Dedifferentiated amniotic fluid mesenchymal stem cell (primary cell): ENCODE results near the gene RAD51B.
"Not testable (repeated sequence)": the region's sequence is repeated elsewhere in the genome, so short reads cannot be mapped to it uniquely, and the experiment has no call there.

Experiments
- DNase-seq: peaks from one replicate; pipeline ENCODE4 v3.0.0-alpha.2; 2016; ENCODE audit errors: extremely low spot score

The RAD51B gene

DNA sequence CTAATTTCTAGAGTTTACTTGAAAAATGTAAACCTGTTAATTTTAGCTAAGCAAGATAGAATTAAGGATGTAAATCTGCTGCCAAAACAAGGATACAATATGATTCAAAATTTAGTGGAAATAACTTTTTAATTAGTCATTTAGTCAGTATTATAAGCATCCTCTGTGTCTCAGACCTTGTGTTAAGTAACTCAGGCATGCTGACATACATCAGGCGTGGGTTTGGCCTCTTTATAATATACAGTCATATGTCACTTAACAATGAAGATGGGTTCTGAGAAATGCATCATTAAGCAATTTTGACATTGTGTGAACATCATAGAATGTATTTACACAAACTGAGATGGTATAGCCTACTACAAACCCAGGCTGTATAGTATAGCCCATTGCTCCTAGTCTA lies 586.4 kb downstream of the RAD51B start:
- no peak for DNase-seq

GRCh38 chr14:68407285-68407684 lies 587.7 kb downstream of the RAD51B start:
- no peak for DNase-seq

DNA sequence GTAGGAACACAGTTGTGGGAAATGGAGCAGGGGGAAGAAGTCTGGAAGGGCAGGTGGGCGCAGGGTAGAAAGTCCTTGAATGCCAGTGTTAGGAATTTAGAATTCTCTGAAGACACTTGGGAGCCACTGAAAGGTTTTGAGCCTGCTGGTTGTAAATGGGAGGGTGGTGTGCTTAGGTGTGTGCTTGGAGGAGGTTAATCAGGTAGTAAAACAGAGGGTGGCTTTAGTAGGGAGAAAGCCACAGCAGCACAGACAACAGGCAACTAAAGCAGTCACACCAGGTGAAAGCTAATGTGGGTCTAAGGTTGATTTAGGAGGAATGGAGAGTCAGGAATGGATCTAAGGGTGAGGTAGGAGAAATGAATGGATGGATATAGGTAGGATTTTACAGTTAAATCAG lies 588.2 kb downstream of the RAD51B start:
- DNase-seq: no peak

- no peak for DNase-seq
These were observed 589.1 kb downstream of the RAD51B start for GRCh38 chr14:68408680-68409079.

- DNase-seq: no peak
These were observed 589.8 kb downstream of the RAD51B start for GRCh38 chr14:68409387-68409786.

- DNase-seq: no peak
These were observed 593.2 kb downstream of the RAD51B start for GRCh38 chr14:68412505-68413465.

DNA sequence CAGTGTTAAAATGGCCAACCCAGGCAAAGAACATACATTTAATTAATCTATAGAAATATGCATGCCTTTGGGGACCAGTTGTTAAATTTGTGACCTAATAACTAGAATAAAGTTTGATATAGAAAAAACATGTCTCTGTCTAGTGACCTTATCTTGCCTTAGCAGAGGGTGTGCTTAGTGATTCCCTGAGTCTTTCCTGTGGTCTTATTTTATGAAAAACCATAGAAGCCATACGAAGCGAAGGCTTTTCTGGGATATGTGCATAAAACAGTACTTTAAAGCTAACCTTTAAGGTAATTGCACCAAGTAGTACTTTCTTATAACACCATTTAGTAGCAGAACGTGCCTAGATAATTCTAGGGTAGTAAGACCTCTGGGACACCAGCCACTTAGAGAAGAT lies 593.9 kb downstream of the RAD51B start:
- DNase-seq: no peak

DNA sequence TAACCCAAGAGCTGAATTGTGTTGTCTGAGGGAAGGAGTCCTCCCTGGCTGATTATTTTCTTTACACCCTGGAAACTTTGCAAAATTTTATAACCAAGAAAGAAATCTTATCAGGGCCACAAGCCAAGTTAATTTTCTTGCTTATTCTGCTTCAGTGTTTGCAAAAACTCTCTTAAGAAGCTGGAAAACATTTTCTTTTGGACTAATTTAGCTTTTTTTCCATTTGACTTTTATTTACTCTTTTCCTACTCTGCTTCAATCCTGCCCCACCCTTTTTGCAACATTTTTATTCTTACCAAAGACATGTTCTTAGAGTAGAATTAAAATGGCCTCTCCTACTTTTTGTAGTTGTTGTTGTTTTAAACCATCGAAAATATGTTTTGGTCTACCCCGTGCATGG lies 594.5 kb downstream of the RAD51B start:
- DNase-seq: no peak

- DNase-seq: no peak
These were observed 596.6 kb downstream of the RAD51B start for GRCh38 chr14:68416171-68416570.

- DNase-seq: no peak
These were observed 597.6 kb downstream of the RAD51B start for GRCh38 chr14:68417009-68417650.

DNA sequence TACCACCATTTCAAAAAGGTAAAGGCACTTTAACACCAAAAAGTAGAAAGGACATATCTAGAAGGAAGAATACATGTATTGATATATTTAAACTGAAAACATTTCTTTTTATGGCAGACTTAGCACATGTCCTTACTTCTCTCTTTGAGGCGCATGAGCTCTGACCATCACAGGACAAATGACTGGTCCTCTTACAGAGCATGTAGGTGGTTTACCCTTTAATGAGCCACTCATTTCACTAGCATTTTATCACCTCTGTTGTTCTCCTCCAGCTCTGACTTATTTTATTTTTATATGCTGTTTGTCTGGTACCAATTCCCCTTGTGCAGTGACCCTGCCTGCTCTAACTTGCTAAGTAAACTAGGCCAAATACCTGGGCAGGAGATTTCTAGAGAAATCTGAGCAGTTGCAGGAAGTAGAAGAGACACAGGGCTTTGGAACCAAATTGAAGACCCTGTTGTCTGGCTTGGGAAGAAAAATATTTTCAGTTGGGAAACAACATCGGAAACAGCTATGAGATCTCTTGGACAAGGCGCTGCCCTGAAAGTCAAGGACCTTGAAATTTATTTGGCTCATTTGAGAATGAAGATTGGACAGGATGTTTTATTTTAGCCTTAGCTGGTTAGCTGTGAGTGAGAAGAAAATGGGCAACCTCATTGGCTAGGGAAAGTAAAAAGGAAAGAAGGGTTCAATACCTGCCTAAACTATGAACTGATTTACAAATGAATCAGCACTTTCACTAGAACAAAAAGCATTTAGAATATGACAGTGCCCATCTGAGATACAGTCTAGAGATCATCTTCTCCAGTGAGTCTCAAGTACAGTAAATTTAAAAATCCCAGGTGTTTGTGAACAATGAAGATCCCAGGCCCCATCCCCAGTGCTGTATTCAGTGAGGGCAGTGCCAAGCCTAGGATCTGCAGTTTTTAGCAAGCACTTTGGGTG lies 598.9 kb downstream of the RAD51B start:
- DNase-seq: no peak

- DNase-seq: no peak
These were observed 600.8 kb downstream of the RAD51B start for GRCh38 chr14:68420350-68420749.

GRCh38 chr14:68421116-68421515 lies 601.5 kb downstream of the RAD51B start:
- no peak for DNase-seq

DNA sequence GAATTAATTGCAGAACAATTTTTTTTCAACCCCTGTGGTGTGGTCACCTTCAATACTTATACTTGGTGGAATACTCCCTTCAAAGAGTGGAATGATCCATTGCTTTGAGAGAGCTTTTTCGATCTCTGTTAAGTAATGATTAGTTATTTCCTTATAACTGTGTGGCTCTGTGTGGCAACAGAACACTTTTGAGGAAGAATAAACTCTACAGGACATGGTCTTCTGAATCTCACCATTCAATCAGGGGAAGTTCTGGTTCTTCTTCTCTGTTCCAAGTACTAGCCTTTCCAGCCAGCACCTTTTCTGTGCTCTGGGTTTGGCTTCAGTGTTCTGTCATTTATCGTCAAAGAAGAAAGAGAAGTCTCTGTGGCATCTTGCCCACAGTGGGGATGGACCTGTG lies 604.1 kb downstream of the RAD51B start:
- no peak for DNase-seq

- DNase-seq: no peak
These were observed 605.0 kb downstream of the RAD51B start for GRCh38 chr14:68424443-68425172.

GRCh38 chr14:68426661-68427549 lies 607.3 kb downstream of the RAD51B start:
- DNase-seq: no peak

GRCh38 chr14:68427550-68427890 lies 607.9 kb downstream of the RAD51B start:
- DNase-seq: no peak

DNA sequence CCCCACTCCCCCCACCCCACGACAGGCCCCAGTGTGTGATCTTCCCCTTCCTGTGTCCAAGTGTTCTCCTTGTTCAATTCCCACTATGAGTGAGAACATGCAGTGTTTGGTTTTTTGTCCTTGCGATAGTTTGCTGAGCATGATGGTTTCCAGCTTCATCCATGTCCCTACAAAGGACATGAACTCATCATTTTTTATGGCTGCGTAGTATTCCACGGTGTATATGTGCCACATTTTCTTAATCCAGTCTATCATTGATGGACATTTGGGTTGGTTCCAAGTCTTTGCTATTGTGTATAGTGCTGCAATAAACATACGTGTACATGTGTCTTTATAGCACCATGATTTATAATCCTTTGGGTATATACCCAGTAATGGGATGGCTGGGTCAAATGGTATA lies 609.3 kb downstream of the RAD51B start:
- DNase-seq: not testable (repeated sequence)

GRCh38 chr14:68434173-68434572 lies 614.6 kb downstream of the RAD51B start:
- not testable (repeated sequence) for DNase-seq

GRCh38 chr14:68435631-68436030 lies 616.1 kb downstream of the RAD51B start:
- DNase-seq: not testable (repeated sequence)
